D721Med (cell line): ENCODE results near the gene ACER3.

Experiments used
- DNase-seq: peaks from one replicate; pipeline ENCODE4 v3.0.0; 2011; ENCODE audit warnings: low spot score; ENCODE audit not compliant: insufficient read length
- FAIRE-seq: peaks from 2 replicates; lab custom pipeline; 2011; peaks lifted over from hg19 to GRCh38; lab: Jason Lieb, UNC
- TF ChIP-seq, protein P1 (sequence below): IDR thresholded peaks from 2 replicates; pipeline ENCODE4 v1.5.1; 2012; ENCODE audit warnings: mild to moderate bottlenecking, control low read depth; ENCODE audit not compliant: insufficient read depth; ENCODE audit errors: missing control alignments

ACER3 gene

DNA sequence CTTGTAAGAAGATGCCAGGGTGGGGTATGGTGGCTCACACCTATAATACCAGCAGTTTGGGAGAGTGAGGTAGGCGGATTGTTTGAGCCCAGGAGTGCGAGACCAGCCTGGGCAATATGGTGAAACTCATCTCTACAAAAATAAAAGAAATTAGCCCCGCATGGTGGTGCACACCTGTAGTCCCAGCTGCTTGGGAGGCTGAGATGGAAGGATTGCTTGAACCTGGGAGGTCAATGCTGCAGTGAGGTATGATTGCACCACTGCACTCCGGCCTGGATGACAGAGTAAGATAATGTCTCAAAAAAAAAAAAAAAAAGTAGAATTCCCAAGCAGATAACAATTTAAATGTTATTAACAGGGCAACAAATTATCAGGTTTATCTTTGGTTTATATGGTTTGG lies 20.2 kb downstream of the ACER3 start:
- no peak for DNase-seq
- no peak for FAIRE-seq
- TF ChIP-seq, protein P1, sequence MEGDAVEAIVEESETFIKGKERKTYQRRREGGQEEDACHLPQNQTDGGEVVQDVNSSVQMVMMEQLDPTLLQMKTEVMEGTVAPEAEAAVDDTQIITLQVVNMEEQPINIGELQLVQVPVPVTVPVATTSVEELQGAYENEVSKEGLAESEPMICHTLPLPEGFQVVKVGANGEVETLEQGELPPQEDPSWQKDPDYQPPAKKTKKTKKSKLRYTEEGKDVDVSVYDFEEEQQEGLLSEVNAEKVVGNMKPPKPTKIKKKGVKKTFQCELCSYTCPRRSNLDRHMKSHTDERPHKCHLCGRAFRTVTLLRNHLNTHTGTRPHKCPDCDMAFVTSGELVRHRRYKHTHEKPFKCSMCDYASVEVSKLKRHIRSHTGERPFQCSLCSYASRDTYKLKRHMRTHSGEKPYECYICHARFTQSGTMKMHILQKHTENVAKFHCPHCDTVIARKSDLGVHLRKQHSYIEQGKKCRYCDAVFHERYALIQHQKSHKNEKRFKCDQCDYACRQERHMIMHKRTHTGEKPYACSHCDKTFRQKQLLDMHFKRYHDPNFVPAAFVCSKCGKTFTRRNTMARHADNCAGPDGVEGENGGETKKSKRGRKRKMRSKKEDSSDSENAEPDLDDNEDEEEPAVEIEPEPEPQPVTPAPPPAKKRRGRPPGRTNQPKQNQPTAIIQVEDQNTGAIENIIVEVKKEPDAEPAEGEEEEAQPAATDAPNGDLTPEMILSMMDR = no peak

DNA sequence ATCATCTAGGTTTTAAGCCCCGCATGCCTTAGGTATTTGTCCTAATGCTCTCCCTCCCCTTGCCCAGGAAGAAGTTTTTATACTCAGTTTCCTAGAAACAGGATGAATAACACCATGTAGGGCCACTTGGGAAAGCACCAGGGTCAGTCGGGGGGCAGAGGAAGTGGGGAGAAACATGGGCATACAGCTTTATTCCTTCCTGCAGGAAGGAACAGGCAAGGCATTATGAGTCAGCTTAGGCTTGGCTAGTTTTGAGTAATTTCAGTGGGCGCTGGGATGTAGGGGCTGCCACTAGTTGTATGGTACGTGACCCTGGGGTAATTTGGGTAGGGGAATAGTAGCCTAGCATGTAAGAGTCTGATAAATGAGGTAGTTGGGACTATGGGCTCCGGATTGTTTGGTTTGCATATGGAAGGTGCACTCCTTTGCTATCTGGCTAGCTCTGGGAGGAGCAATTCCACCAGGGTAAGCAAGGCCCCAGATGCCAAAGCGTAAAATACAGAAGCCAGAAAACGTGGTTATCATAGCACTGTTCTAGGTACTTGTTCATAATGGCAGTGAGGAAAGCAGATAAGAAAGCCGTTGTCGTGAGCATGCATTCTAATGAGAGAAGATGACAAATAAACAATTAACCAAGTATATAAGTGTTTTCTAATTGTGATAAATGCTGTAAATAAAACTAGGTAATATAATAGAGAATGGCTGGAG lies 24.8 kb downstream of the ACER3 start:
- FAIRE-seq (no peak), DNase-seq (no peak)
- TF ChIP-seq, protein P1 = no peak

DNA sequence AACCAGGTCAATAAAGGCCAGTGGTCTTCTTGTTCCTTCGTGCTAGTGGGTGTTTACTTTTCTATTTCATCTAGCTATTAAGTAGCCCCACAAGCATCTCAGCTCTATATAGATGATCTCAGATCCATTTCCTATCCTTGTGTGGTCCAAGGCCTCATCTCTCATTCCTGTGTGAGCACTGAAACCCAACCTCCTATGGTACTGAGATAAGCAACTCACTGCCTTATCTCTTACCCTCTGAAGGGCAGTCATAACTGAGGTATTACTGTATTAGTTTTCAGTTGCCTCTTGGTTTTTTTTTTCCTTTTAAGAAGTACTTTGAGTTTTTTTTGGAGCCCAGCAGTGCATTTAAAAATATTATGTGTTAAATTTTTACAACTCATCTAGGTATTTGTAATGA lies 28.3 kb downstream of the ACER3 start:
- FAIRE-seq (no peak), DNase-seq (no peak)
- TF ChIP-seq, protein P1 = no peak

DNA sequence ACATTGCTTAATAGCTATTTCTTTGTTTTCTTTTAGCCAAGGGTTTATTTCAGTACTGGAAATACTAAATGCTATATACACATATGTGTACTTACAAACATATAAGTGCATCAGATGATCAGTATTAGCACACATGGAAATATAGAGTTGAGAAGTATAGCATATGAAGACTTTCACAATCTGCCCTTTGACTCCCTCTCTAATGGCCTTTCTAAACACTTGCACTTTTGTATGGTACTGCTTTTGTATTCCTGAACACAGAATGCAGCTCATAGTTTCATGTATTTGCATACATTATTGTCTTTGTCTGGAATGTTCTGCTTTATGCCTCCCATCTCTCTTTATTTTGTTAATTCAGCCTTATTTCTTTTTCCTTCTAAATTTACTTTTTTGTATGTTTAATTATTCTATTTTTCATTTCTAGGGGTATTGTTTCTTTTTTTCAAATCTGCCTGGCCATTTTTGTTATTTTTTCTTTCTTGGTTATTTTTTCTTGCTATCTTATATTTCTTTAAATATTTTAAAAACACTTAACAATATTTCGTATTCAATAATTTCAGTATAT lies 28.8 kb downstream of the ACER3 start:
- DNase-seq = no peak
- FAIRE-seq = no peak
- TF ChIP-seq, protein P1 = no peak

DNA sequence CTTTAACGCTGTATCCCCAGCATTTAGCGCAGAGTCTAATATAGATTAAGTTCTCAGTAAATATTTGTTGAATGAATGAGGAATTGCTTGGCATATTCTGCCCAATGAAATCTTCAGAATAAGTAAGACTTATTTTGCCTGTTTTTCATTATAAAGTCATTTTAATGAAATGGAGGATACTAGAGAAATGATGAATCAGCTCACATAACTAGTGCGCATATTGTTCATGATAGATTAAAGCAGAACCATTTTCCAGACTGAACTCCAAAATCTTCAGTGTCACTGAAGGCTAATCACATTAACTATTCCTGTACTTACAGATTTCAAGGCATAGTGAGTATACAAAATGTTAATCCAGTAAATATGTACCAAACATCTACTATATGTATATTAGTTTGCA lies 29.6 kb downstream of the ACER3 start:
- FAIRE-seq = no peak
- DNase-seq = no peak
- TF ChIP-seq, protein P1 = no peak

DNA sequence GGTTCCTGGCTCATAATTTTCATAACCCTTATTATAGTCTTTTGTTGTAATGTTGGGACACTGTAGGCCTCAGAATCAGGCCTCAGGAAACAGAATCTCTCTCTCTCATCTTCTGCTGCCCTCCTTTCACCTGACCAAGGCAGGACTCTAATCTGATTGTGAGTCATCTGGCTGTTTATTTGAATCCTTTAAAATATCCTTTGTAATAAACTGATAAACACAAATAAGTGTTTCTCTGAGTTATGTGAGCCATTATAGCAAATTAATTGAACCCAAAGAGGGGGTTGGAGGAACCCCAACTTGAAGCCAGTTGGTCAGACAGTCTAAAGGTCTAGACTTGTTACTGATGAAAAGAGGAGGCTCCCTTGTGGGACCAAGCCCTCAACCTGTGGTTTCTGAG lies 30.6 kb downstream of the ACER3 start:
- DNase-seq = no peak
- TF ChIP-seq, protein P1 = no peak
- FAIRE-seq = no peak

DNA sequence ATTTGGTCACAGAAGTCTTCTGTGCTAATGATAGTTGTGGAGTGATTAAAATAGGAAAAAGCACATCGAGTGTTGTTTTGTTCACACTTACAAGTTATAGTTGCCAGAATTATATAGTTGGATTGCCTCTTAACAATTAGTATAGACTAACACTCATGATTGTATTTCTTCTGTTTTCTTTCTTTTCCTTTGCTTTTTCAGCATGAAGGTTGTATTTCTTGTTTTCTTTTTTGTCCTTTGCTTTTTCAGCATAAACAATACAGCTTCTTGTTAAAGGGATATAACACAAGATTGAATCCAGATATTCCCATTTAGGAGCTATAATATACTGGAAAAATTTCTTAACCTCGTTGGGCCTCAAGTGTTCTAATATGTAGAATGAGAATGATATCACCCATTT lies 31.1 kb downstream of the ACER3 start:
- DNase-seq (no peak), FAIRE-seq (no peak)
- TF ChIP-seq, protein P1 = no peak
